Loucy (cell line): Measurements from ENCODE around the gene COG3.

Experiments used
- H2AFZ ChIP-seq: fragments of 200-600 bp; sonication (generic); 2 replicates; pipeline ENCODE4 v1.6.0; 2016; ENCODE audit warnings: antibody characterized with exemption, mild to moderate bottlenecking, low read length, moderate library complexity
- H3F3A ChIP-seq: fragments of 200-600 bp; 2 replicates; pipeline ENCODE4 v1.6.0; 2016; ENCODE audit warnings: antibody characterized with exemption, low read depth, mild to moderate bottlenecking
- H3K27me3 ChIP-seq: fragments of 200-600 bp; sonication (generic); 2 replicates; pipeline ENCODE4 v1.6.1; 2014; ENCODE audit warnings: low read length, mild to moderate bottlenecking; ENCODE audit not compliant: insufficient read depth, poor library complexity, severe bottlenecking
- H3K36me3 ChIP-seq: fragments of 200-600 bp; sonication (generic); 2 replicates; pipeline ENCODE4 v1.6.1; 2016; ENCODE audit warnings: low read length; ENCODE audit not compliant: insufficient read depth
- H3K4me1 ChIP-seq: fragments of 200-600 bp; sonication (generic); 2 replicates; pipeline ENCODE4 v1.5.1; 2014; ENCODE audit warnings: low read length, mild to moderate bottlenecking; ENCODE audit not compliant: insufficient read depth, poor library complexity, severe bottlenecking
- H3K4me2 ChIP-seq: fragments of 200-600 bp; sonication (generic); 2 replicates; pipeline ENCODE4 v1.6.0; 2014; ENCODE audit warnings: antibody characterized with exemption, low read length, low read depth, mild to moderate bottlenecking; ENCODE audit not compliant: poor library complexity, severe bottlenecking
- H3K4me3 ChIP-seq: fragments of 200-600 bp; sonication (generic); 2 replicates; pipeline ENCODE4 v1.5.1; 2014; ENCODE audit warnings: low read length, mild to moderate bottlenecking, mixed read lengths; ENCODE audit not compliant: poor library complexity, severe bottlenecking
- H3K79me2 ChIP-seq: fragments of 200-600 bp; sonication (generic); 2 replicates; pipeline ENCODE4 v1.6.1; 2014; ENCODE audit warnings: low read length; ENCODE audit not compliant: insufficient read depth
- H3K9ac ChIP-seq: fragments of 200-600 bp; sonication (generic); 2 replicates; pipeline ENCODE4 v1.6.0; 2014; ENCODE audit warnings: mild to moderate bottlenecking, low read depth, low read length, moderate library complexity; ENCODE audit not compliant: poor library complexity, severe bottlenecking
- H3K9me2 ChIP-seq: fragments of 200-600 bp; sonication (generic); replicated peaks from 2 replicates; pipeline ENCODE4 v1.6.1; 2016; ENCODE audit warnings: low read depth, low read length, mixed read lengths
- H3K9me3 ChIP-seq: fragments of 200-600 bp; sonication (generic); 2 replicates; pipeline ENCODE4 v1.6.1; 2014; ENCODE audit warnings: mild to moderate bottlenecking, antibody characterized with exemption, low read length, low read depth; ENCODE audit not compliant: insufficient read depth
- H4K20me1 ChIP-seq: fragments of 200-600 bp; sonication (generic); 2 replicates; pipeline ENCODE4 v1.6.0; 2014; ENCODE audit warnings: antibody characterized with exemption, low read length, mild to moderate bottlenecking; ENCODE audit not compliant: insufficient read depth, poor library complexity, severe bottlenecking
- CTCF ChIP-seq: fragments of 200-600 bp; sonication (generic); conservative IDR thresholded peaks from 2 replicates; pipeline ENCODE4 v1.5.1; 2014; ENCODE audit warnings: mild to moderate bottlenecking, antibody characterized with exemption, low read length
- EZH2phosphoT487 ChIP-seq: fragments of 200-600 bp; IDR thresholded peaks from 2 replicates; pipeline ENCODE4 v1.6.1; 2018; ENCODE audit warnings: antibody characterized with exemption, mild to moderate bottlenecking, moderate library complexity, borderline replicate concordance

Gene COG3

GRCh38 chr13:45503658-45504057 is 38.9 kb downstream of the COG3 start:
- H3K4me1 ChIP-seq = no peaks in the 10 kb centered on the region
- H2AFZ ChIP-seq = no peak overlapping the region
- no peak overlapping the region for H3K4me2 ChIP-seq
- H3K36me3 ChIP-seq = peaks cover 56% of the 10 kb centered on the region; the same call in 1 of the 2 replicates
- no peak overlapping the region for H3K9ac ChIP-seq
- no peak overlapping the region for H3K4me3 ChIP-seq
- H3K27me3 ChIP-seq = no peaks in the 10 kb centered on the region
- no peaks in the 10 kb centered on the region for H4K20me1 ChIP-seq
- H3K79me2 ChIP-seq = no peaks in the 10 kb centered on the region
- H3K9me3 ChIP-seq = no peaks in the 10 kb centered on the region
- TF ChIP-seq EZH2phosphoT487 = no peak
- no peak for TF ChIP-seq CTCF
- H3K9me2 ChIP-seq = no peaks in the 10 kb centered on the region
- H3F3A ChIP-seq = no peaks in the 10 kb centered on the region

GRCh38 chr13:45506811-45507210 is 42.1 kb downstream of the COG3 start:
- Histone ChIP-seq H3K4me2 (no peak overlapping the region), H2AFZ (no peak overlapping the region), H3K27me3 (no peaks in the 10 kb centered on the region), H3K4me1 (no peaks in the 10 kb centered on the region), H4K20me1 (no peaks in the 10 kb centered on the region), H3F3A (no peaks in the 10 kb centered on the region), H3K9me2 (no peaks in the 10 kb centered on the region), H3K36me3 (peaks cover 71% of the 10 kb centered on the region; the same call in 1 of the 2 replicates), H3K4me3 (no peak overlapping the region), H3K79me2 (no peaks in the 10 kb centered on the region), H3K9me3 (no peaks in the 10 kb centered on the region), H3K9ac (no peak overlapping the region)
- TF ChIP-seq EZH2phosphoT487 = no peak
- TF ChIP-seq CTCF = no peak

- no peaks in the 10 kb centered on the region for H3K27me3 ChIP-seq
- H3K9me3 ChIP-seq = no peaks in the 10 kb centered on the region
- peaks cover 73% of the 10 kb centered on the region; the same call in 1 of the 2 replicates for H3K36me3 ChIP-seq
- no peaks in the 10 kb centered on the region for H3K4me1 ChIP-seq
- no peak overlapping the region for H3K9ac ChIP-seq
- H2AFZ ChIP-seq = no peak overlapping the region
- H3K9me2 ChIP-seq = no peaks in the 10 kb centered on the region
- H3K4me2 ChIP-seq = no peak overlapping the region
- no peak overlapping the region for H3K4me3 ChIP-seq
- H4K20me1 ChIP-seq = no peaks in the 10 kb centered on the region
- no peaks in the 10 kb centered on the region for H3K79me2 ChIP-seq
- H3F3A ChIP-seq = no peaks in the 10 kb centered on the region
- TF ChIP-seq EZH2phosphoT487 (no peak), CTCF (no peak)
These were observed 44.0 kb downstream of the COG3 start for GRCh38 chr13:45508776-45509175.
